HepG2 (cell line): ENCODE measurements around the gene FAM43A. TPM values are rescaled to one million over a fixed set of nuclear protein-coding genes. Genes with fewer than 3 reads are reported as not detected.

Source experiments
- ATAC-seq: fragments of 200-7000 bp; cut with Tn5 transposase; 3 replicates; pipeline ENCODE4 v1.9.1; 2020; ENCODE audit warnings: mild to moderate bottlenecking, moderate library complexity
- BruUV-seq: library from RNA; stranded (reverse); fragments of 400-500 nt; replicated peaks from 2 replicates; lab custom pipeline; 2021; lab: Mats Ljungman, UMichigan
- CTCF ChIA-PET: fragments of 300-600 bp; formaldehyde crosslinking; extraction: SDS; loops from one replicate; lab custom pipeline; 2021; ENCODE audit warnings: low total read pairs, inconsistent platforms, low intra/inter-chr PET ratio; lab: Yijun Ruan, JAX
- POLR2A ChIA-PET: fragments of 350-600 bp; sonication (Branson Sonifier 250); formaldehyde crosslinking; loops from one replicate; lab custom pipeline; 2020; ENCODE audit warnings: antibody characterized with exemption, inconsistent platforms; lab: Yijun Ruan, JAX
- DNase-seq: peaks from one replicate; pipeline ENCODE4 v3.0.0-alpha.2; 2015; ENCODE audit warnings: low spot score
- FAIRE-seq: peaks from 3 replicates; lab custom pipeline; 2011; peaks lifted over from hg19 to GRCh38; lab: Jason Lieb, UNC
- H2AFZ ChIP-seq: one replicate; pipeline ENCODE4 v1.6.1; 2011; ENCODE audit warnings: low read length, inconsistent platforms
- H3K27ac ChIP-seq: fragments of 300-600 bp; 3 replicates; pipeline ENCODE4 v1.8.0; 2011; ENCODE audit warnings: mixed run types, mild to moderate bottlenecking, mixed read lengths, low read length, inconsistent platforms; ENCODE audit not compliant: insufficient read depth; ENCODE audit errors: extremely low read length
- H3K27me3 ChIP-seq, 2 experiments: fragments of 200-600 bp in 1 of 2; 2 replicates in 1 of 2; 3 replicates in 1 of 2; pipeline versions ENCODE4 v1.6.0 to v1.8.0; 2011; ENCODE audit warnings: low read length in 2 of 2, mild to moderate bottlenecking in 2 of 2, moderate library complexity in 2 of 2, inconsistent platforms in 1 of 2; ENCODE audit not compliant: insufficient read depth in 2 of 2, control insufficient read depth in 1 of 2
- H3K36me3 ChIP-seq, 2 experiments: fragments of 200-600 bp in 1 of 2; replicated peaks in 1 of 2; 2 replicates in 1 of 2; 3 replicates in 1 of 2; pipeline versions ENCODE4 v1.5.1 to v1.8.0; 2011; ENCODE audit warnings: low read length in 2 of 2, inconsistent platforms in 1 of 2; ENCODE audit not compliant: insufficient read depth in 2 of 2, control insufficient read depth in 1 of 2
- H3K4me1 ChIP-seq: 2 replicates; pipeline ENCODE4 v1.5.1; 2012; ENCODE audit warnings: low read length, inconsistent platforms; ENCODE audit not compliant: insufficient read depth
- H3K4me2 ChIP-seq: 2 replicates; pipeline ENCODE4 v1.6.0; 2011; ENCODE audit warnings: low read depth, low read length, inconsistent platforms
- H3K4me3 ChIP-seq, 3 experiments: fragments of 200-600 bp in 1 of 3; sonication (generic), shearing (Covaris generic) in 1 of 3; replicated peaks in 1 of 3; 2 replicates each; pipeline ENCODE4 v1.5.1; 2011 to 2016; ENCODE audit warnings: low read length in 3 of 3, inconsistent platforms in 2 of 3, low read depth in 2 of 3, mild to moderate bottlenecking in 2 of 3, control low read depth in 1 of 3, mixed read lengths in 1 of 3; ENCODE audit not compliant: insufficient read depth in 1 of 3
- H3K79me2 ChIP-seq: one replicate; pipeline ENCODE4 v1.6.1; 2011; ENCODE audit warnings: low read length, inconsistent platforms; ENCODE audit not compliant: insufficient read depth
- H3K9ac ChIP-seq: 2 replicates; pipeline ENCODE4 v1.6.0; 2011; ENCODE audit warnings: mild to moderate bottlenecking, low read depth, low read length, inconsistent platforms; ENCODE audit not compliant: insufficient read depth
- H3K9me3 ChIP-seq: 2 replicates; pipeline ENCODE4 v1.5.1; 2012; ENCODE audit warnings: mild to moderate bottlenecking, low read length
- H4K20me1 ChIP-seq: 2 replicates; pipeline ENCODE4 v1.6.0; 2011; ENCODE audit warnings: inconsistent platforms, mild to moderate bottlenecking, low read length, moderate library complexity; ENCODE audit not compliant: insufficient read depth
- ATF7 ChIP-seq, 2 experiments: fragments of 450-650 bp in 1 of 2; sonication (generic) in 1 of 2; formaldehyde crosslinking in 1 of 2; IDR thresholded peaks; 2 replicates each; pipeline versions ENCODE4 v1.4.0 to v1.6.1; 2016 to 2020; ENCODE audit warnings: antibody characterized with exemption in 1 of 2, mild to moderate bottlenecking in 1 of 2, missing genetic modification reagents in 1 of 2
- EHMT2 ChIP-seq: fragments of 200-600 bp; sonication (generic); IDR thresholded peaks from 2 replicates; pipeline ENCODE4 v1.7.0; 2017; ENCODE audit warnings: antibody characterized with exemption, low read depth, low read length, borderline replicate concordance
- IRF2 ChIP-seq: IDR thresholded peaks from 2 replicates; pipeline ENCODE4 v1.6.1; 2018; ENCODE audit warnings: missing genetic modification reagents, missing compliant biosample characterization
- MAZ ChIP-seq, 2 experiments: sonication (generic) in 1 of 2; formaldehyde crosslinking in 1 of 2; IDR thresholded peaks; 2 replicates each; pipeline versions ENCODE4 v1.5.0 to v1.6.1; 2012 to 2020; ENCODE audit warnings: low read depth in 2 of 2, mild to moderate bottlenecking in 2 of 2, borderline replicate concordance in 1 of 2, improper control_type of control experiment in 1 of 2, low read length in 1 of 2, missing genetic modification reagents in 1 of 2, moderate library complexity in 1 of 2
- NR2F1 ChIP-seq, 2 experiments: fragments of 450-650 bp in 1 of 2; formaldehyde crosslinking in 1 of 2; IDR thresholded peaks; 2 replicates each; pipeline versions ENCODE4 v1.5.0 to v1.6.1; 2016 to 2020; ENCODE audit warnings: mild to moderate bottlenecking in 1 of 2, missing compliant biosample characterization in 1 of 2, missing genetic modification reagents in 1 of 2, moderate library complexity in 1 of 2
- PHF5A ChIP-seq: IDR thresholded peaks from one replicate; pipeline ENCODE4 v1.6.1; 2018; ENCODE audit warnings: low read depth, missing genetic modification reagents; ENCODE audit not compliant: unreplicated experiment
- SP4 ChIP-seq: sonication (generic); formaldehyde crosslinking; IDR thresholded peaks from 2 replicates; pipeline ENCODE4 v1.8.1; 2023; ENCODE audit warnings: mild to moderate bottlenecking, missing genetic modification reagents
- ZFP36L1 ChIP-seq: sonication (generic); formaldehyde crosslinking; IDR thresholded peaks from 2 replicates; pipeline ENCODE4 v1.8.0; 2022; ENCODE audit warnings: mild to moderate bottlenecking, missing genetic modification reagents, moderate library complexity
- WGBS: methylation state at CpG from one replicate; pipeline ENCODE4 v1.1.6; 2017; ENCODE audit warnings: low lambda C conversion rate; 5-methylcytosine and 5-hydroxymethylcytosine counted together
- in situ Hi-C: cut with HindIII; loops from 2 replicates; pipeline ENCODE4 v1.10.0; 2017; ENCODE audit warnings: low pct_unique_long_range_greater_than_20kb; ENCODE audit not compliant: extremely low pct_ligation_motif_present
- intact Hi-C: fragments of 100-400 bp; cut with micrococcal nuclease; formaldehyde crosslinking; loops from one replicate; pipeline ENCODE4 v1.10.0; 2022; ENCODE audit not compliant: unreplicated experiment
- polyA plus RNA-seq, 8 experiments: library from polyadenylated mRNA; depleted of rRNA in 3 of 8; stranded (reverse) in 7 of 8; unstranded in 1 of 8; fragments of >200 nt; fragmentation: Illumina TruSeq in 4 of 8; extraction: Trizol in 4 of 8; gene quantifications; 2 replicates each; pipeline versions ENCODE4 v1.2.1 to v1.2.3, GENCODE V29; 2011 to 2016; ENCODE audit warnings: low read depth in 4 of 8, missing spikeins in 1 of 8, mixed read lengths in 1 of 8; ENCODE audit not compliant: insufficient read depth in 1 of 8
- total RNA-seq, 5 experiments: library from RNA; depleted of rRNA; stranded (reverse); fragments of >200 nt; fragmentation: Illumina TruSeq; extraction: Trizol; gene quantifications; 2 replicates each; pipeline ENCODE4 v1.2.3, GENCODE V29; 2016; ENCODE audit warnings: low read depth in 1 of 5
- TF ChIP-seq, protein P1 (sequence below): IDR thresholded peaks from 2 replicates; pipeline ENCODE4 v1.6.1; 2016; ENCODE audit warnings: low read depth, borderline replicate concordance

The FAM43A gene
- total and polyA plus RNA-seq, 2 of the 13 experiments (the other 11 are each of a cell fraction or from before 2014, with no cell fraction given), result 0.91 to 1.8 TPM

DNA sequence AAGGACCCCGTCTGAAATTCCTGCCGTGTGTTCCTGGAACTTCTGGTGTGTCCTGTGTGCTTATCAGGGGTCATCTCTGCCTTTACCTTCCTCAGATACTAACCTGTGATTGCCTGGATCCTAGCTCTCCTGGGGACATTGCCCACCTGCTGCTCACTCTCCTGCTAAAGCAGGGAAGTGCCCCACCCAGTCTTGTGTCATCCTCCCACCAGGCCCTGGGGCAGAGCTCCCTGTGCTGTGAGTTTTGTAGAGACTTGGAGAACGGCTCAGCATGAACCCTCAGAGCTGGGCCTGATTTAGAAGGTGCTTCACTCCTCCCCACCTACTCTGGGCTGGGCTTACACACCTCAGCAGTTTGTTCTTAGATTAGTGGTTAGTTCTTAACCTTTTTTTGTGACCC lies 48.6 kb upstream of the FAM43A start (continued):
- TF ChIP-seq NR2F1 (CRISPR knock-in tag; IDR thresholded peaks at IDR 0.05), result no peak
- no peak for TF ChIP-seq EHMT2
- no peak for TF ChIP-seq ATF7 (IDR thresholded peaks at IDR 0.05)
- no peak for TF ChIP-seq ATF7 (CRISPR knock-in tag; IDR thresholded peaks at IDR 0.05)
- no peak for TF ChIP-seq MAZ (IDR thresholded peaks at IDR 0.05; ENCODE audit: borderline replicate concordance, low read depth, low read length)
- no peak for TF ChIP-seq MAZ (CRISPR knock-in tag; IDR thresholded peaks at IDR 0.05; ENCODE audit: low read depth)
- TF ChIP-seq SP4 (CRISPR knock-in tag), result no peak
- no peak for TF ChIP-seq PHF5A (CRISPR knock-in tag)
- TF ChIP-seq IRF2 (CRISPR knock-in tag), result no peak

DNA sequence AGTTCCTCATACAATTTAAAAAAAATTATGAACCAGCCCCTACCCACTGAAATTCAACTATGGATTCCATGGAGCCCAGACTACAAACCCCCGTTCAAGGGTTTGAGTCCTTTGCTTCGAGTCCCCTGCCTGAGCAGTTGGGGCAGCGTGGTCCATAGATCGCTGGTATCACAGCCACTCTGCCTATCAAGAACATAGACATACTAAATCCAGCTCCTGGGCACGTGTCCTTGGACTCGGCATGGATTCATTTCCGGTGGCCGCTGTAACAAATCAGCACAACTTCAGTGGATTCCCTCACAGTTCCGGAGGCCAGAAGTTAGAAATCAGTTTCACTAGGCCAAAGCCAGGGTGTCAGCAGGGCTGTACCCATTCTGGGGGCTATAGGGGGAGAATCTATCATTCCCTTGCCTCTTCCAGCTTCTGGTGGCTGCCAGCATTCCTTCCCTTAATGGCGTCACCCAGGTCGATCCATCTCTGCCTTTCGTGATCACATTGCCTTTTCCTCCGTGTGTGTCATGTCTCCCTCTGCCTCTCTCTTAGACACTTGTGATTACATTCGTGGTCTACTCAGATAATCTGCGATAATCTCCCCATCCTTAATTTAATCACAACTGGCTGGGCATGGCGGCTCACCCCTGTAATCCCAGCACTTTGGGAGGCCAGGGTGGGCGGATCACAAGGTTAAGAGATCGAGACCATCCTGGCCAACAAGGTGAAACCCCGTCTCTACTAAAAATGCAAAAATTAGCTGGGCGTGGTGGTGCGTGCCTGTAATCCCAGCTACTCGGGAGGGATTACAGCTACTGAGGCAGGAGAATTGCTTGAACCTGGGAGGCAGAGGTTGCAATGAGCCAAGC lies 47.9 kb upstream of the FAM43A start:
- H3K9ac ChIP-seq, result no peak overlapping the region
- TF ChIP-seq, protein P1, sequence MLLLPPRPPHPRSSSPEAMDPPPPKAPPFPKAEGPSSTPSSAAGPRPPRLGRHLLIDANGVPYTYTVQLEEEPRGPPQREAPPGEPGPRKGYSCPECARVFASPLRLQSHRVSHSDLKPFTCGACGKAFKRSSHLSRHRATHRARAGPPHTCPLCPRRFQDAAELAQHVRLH, result no peak
- no peak for TF ChIP-seq ZFP36L1
- TF ChIP-seq, all 625 proteins: peak for 0
- 91% methylated on average over 20 of the region's 22 CpGs for WGBS
- intact Hi-C loops (no loop called here), in situ Hi-C loops (no loop called here)
- no peaks in the 10 kb centered on the region for H3K79me2 ChIP-seq
- H3K27ac ChIP-seq, result no peak overlapping the region
- H3K9me3 ChIP-seq, result no peaks in the 10 kb centered on the region
- H3K4me1 ChIP-seq, result no peaks in the 10 kb centered on the region
- no peak overlapping the region for H2AFZ ChIP-seq
- ATAC-seq (no peak), DNase-seq (no peak), FAIRE-seq (no peak)
- ChIA-PET CTCF (no interaction called here), POLR2A (no interaction called here)
- no peak overlapping the region for H3K4me3 ChIP-seq
- H4K20me1 ChIP-seq, result no peaks in the 10 kb centered on the region
- peaks cover 2 to 10% of the 10 kb centered on the region in 2 experiments; a peak in 3 of 5 replicates for H3K36me3 ChIP-seq
- no peak overlapping the region for H3K4me2 ChIP-seq
- no peaks in the 10 kb centered on the region; a peak in 1 of 5 replicates for H3K27me3 ChIP-seq
- BruUV-seq, result no TSS peak
